DOHH2 (cell line): ENCODE results near the gene PPFIBP1.

ENCODE experiments used
- H3F3A ChIP-seq: fragments of 200-600 bp; sonication (generic), shearing (Covaris generic); 2 replicates; pipeline ENCODE4 v1.6.0; 2016; ENCODE audit warnings: antibody characterized with exemption, mild to moderate bottlenecking; ENCODE audit not compliant: control insufficient read depth, insufficient read depth
- H3K27ac ChIP-seq: fragments of 200-600 bp; sonication (generic); 2 replicates; pipeline ENCODE4 v1.5.1; 2014; ENCODE audit warnings: low read depth, mild to moderate bottlenecking, low read length, moderate library complexity
- H3K27me3 ChIP-seq: fragments of 200-600 bp; sonication (generic); 2 replicates; pipeline ENCODE4 v1.6.1; 2014; ENCODE audit warnings: mild to moderate bottlenecking, low read length, mixed read lengths; ENCODE audit not compliant: control insufficient read depth
- H3K36me3 ChIP-seq: fragments of 200-600 bp; sonication (generic); 2 replicates; pipeline ENCODE4 v1.6.1; 2014; ENCODE audit warnings: mild to moderate bottlenecking, low read length, moderate library complexity, mixed read lengths; ENCODE audit not compliant: control insufficient read depth
- H3K4me1 ChIP-seq: fragments of 200-600 bp; sonication (generic); 2 replicates; pipeline ENCODE4 v1.6.1; 2014; ENCODE audit warnings: mild to moderate bottlenecking, low read length, mixed read lengths; ENCODE audit not compliant: control insufficient read depth
- H3K4me2 ChIP-seq: fragments of 200-600 bp; sonication (generic); 2 replicates; pipeline ENCODE4 v1.6.0; 2014; ENCODE audit warnings: mild to moderate bottlenecking, low read length, moderate library complexity
- H3K4me3 ChIP-seq: fragments of 200-600 bp; sonication (generic); 2 replicates; pipeline ENCODE4 v1.5.1; 2014; ENCODE audit warnings: mild to moderate bottlenecking, low read length, mixed read lengths
- H3K79me2 ChIP-seq: fragments of 200-600 bp; sonication (generic); 2 replicates; pipeline ENCODE4 v1.6.1; 2014; ENCODE audit warnings: mild to moderate bottlenecking, low read length, mixed read lengths; ENCODE audit not compliant: control insufficient read depth
- H3K9me2 ChIP-seq: fragments of 200-600 bp; sonication (generic); replicated peaks from 2 replicates; pipeline ENCODE4 v1.6.1; 2014; ENCODE audit warnings: mild to moderate bottlenecking, low read length, mixed read lengths; ENCODE audit not compliant: control insufficient read depth
- H3K9me3 ChIP-seq: fragments of 200-600 bp; sonication (generic); 2 replicates; pipeline ENCODE4 v1.6.1; 2014; ENCODE audit warnings: antibody characterized with exemption, low read length, mixed read lengths; ENCODE audit not compliant: control insufficient read depth, insufficient read depth
- H4K20me1 ChIP-seq: fragments of 200-600 bp; sonication (generic); 2 replicates; pipeline ENCODE4 v1.6.0; 2014; ENCODE audit warnings: low read depth, mild to moderate bottlenecking, antibody characterized with exemption, low read length, moderate library complexity; ENCODE audit not compliant: control insufficient read depth, insufficient read depth
- CTCF ChIP-seq: fragments of 200-600 bp; sonication (generic); IDR thresholded peaks from one replicate; pipeline ENCODE4 v1.5.1; 2014; ENCODE audit warnings: antibody characterized with exemption, mild to moderate bottlenecking, low read depth, low read length; ENCODE audit not compliant: poor library complexity, severe bottlenecking
- EZH2phosphoT487 ChIP-seq: fragments of 200-600 bp; sonication (generic); IDR thresholded peaks from 2 replicates; pipeline ENCODE4 v1.6.1; 2017; ENCODE audit warnings: borderline replicate concordance, mild to moderate bottlenecking, antibody characterized with exemption, low read length, moderate library complexity, mixed read lengths

PPFIBP1 gene

GRCh38 chr12:27555925-27556778, 32.1 kb downstream of the PPFIBP1 start:
- Histone ChIP-seq H3F3A (no peaks in the 10 kb centered on the region), H3K27ac (no peak overlapping the region), H3K9me2 (no peaks in the 10 kb centered on the region), H3K36me3 (no peaks in the 10 kb centered on the region), H3K9me3 (no peaks in the 10 kb centered on the region), H4K20me1 (no peaks in the 10 kb centered on the region), H3K4me2 (no peak overlapping the region), H3K27me3 (peaks cover 8% of the 10 kb centered on the region; the same call in 1 of the 2 replicates), H3K4me3 (no peak overlapping the region), H3K4me1 (no peaks in the 10 kb centered on the region), H3K79me2 (no peaks in the 10 kb centered on the region)
- TF ChIP-seq CTCF, result no peak
- TF ChIP-seq EZH2phosphoT487, result no peak

- Histone ChIP-seq H3K4me1 (no peaks in the 10 kb centered on the region), H3K4me2 (no peak overlapping the region)
Observed at GRCh38 chr12:27560126-27560525, 36.1 kb downstream of the PPFIBP1 start.

GRCh38 chr12:27561535-27562350, 37.7 kb downstream of the PPFIBP1 start:
- Histone ChIP-seq H3F3A (no peaks in the 10 kb centered on the region), H3K27ac (no peak overlapping the region), H3K4me3 (no peak overlapping the region), H3K27me3 (0 out of 2 replicates have a peak, but pooled peaks cover 5% of the 10 kb centered on the region), H3K4me2 (no peak overlapping the region), H3K9me3 (no peaks in the 10 kb centered on the region), H3K36me3 (no peaks in the 10 kb centered on the region), H3K9me2 (no peaks in the 10 kb centered on the region), H3K79me2 (no peaks in the 10 kb centered on the region), H3K4me1 (no peaks in the 10 kb centered on the region), H4K20me1 (no peaks in the 10 kb centered on the region)
- no peak for TF ChIP-seq CTCF
- no peak for TF ChIP-seq EZH2phosphoT487

More at GRCh38 chr12:27560126-27560525, 36.1 kb downstream of the PPFIBP1 start:
- peaks cover 8% of the 10 kb centered on the region; the same call in 1 of the 2 replicates for H3K27me3 ChIP-seq
- TF ChIP-seq EZH2phosphoT487 (no peak), CTCF (no peak)
- no peak overlapping the region for H3K4me3 ChIP-seq
- H3K27ac ChIP-seq, result no peak overlapping the region
- H3K9me2 ChIP-seq, result no peaks in the 10 kb centered on the region
- H3K9me3 ChIP-seq, result no peaks in the 10 kb centered on the region
- no peaks in the 10 kb centered on the region for H3K36me3 ChIP-seq
- H3K79me2 ChIP-seq, result no peaks in the 10 kb centered on the region
- no peaks in the 10 kb centered on the region for H3F3A ChIP-seq
- H4K20me1 ChIP-seq, result no peaks in the 10 kb centered on the region
